Esophagus mucosa (tissue), 1 donor: ENCODE measurements around the gene MRPL58. TPM values are rescaled to one million over a fixed set of nuclear protein-coding genes. Genes with fewer than 3 reads are reported as not detected.
"Not testable (repeated sequence)": the region's sequence is repeated elsewhere in the genome, so short reads cannot be mapped to it uniquely, and the experiment has no call there.

Experiments
- ATAC-seq: fragments of 200-7000 bp; cut with Tn5 transposase; one replicate; pipeline ENCODE4 v1.9.1; 2020
- total RNA-seq: library from RNA; stranded (reverse); gene quantifications from one replicate; pipeline ENCODE4 v1.2.4, GENCODE V29; 2023
- donor health status: DM: yes; HTN: yes; CAD: no.

MRPL58 gene
- 47.8 TPM for total RNA-seq

DNA sequence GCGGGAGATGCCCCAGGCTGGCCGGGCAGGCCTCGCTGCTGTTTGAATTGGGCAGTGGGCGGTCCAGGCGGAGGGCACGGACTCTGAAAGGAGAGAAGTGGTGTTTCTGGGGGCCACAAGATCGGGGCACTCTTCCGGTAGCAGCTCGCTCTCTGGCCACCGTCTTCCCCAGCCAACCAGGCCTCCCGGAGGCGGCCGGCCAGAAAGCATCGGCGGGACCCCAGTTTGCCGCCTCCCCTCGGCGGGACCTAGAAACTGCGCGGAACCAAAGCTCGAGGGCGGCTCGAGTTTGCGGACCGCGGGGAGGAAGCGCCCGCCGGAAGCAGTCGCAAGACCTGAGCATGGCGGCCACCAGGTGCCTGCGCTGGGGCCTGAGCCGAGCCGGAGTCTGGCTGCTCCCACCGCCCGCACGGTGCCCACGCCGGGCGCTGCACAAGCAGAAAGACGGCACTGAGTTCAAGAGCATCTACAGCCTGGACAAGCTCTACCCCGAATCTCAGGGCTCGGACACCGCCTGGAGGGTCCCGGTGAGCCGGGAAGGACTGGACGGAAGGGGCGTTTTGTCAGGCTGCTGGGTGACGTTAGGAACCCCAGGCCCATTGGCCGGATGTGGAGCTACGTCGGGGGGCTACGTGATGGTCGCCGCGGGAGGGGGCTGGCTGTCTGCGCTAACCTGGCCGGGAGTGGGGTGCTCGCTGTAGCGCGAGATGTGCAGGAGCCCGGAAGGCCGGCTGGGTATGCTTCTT is at the start of gene MRPL58:
Gene MRPL58 (plus strand): TSS at position 325 of the 746 bp plus-strand sequence. CDS start 17 bp downstream, at position 342.
- ATAC-seq, result peak; percentile 86

DNA sequence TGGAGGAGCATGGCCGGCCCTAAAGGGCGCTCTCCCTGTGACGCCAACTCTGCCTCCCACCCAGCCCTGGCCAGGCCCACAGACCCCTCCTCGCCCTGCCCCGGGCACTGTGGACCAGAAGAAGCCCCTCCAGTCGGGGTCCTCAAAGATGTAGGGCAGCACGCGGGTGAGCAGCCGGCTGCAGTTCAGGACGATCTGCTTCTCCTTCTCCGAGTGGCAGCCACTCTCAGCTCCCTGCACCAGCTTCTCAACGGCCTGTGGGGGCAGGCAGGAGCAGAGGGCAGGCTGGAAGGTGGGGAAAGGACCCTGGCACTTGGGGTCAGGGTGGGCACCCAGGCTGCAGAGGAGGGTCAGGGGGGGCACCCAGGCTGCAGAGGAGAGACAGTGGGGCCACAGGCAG is 48.8 kb upstream of the MRPL58 start:
- ATAC-seq, result no peak

DNA sequence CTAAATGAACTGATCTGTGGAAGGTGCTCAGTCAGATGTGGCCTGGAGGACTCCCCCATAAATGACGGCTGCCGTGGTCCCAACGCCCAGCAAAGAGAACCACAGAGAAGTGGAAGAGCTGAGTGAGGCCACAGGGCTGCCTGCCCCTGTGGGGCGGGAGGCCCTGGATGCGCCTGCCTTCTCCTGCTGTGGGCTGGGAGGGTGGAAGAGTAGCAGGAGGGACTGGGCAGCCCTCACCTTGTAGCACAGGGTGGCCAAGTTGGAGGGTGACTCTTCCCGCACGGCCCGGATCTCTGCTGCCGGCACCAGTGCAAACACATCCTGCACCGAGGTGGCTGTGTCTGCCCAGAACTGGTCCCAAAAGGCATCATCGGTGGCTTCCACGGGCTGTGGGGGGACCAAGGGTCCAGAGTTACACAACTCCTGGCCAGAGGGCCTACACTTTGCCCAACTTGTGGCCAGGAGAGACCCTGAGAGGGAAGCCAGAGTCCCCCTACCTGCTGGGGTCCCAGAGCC is 48.2 kb upstream of the MRPL58 start:
- ATAC-seq, result no peak

DNA sequence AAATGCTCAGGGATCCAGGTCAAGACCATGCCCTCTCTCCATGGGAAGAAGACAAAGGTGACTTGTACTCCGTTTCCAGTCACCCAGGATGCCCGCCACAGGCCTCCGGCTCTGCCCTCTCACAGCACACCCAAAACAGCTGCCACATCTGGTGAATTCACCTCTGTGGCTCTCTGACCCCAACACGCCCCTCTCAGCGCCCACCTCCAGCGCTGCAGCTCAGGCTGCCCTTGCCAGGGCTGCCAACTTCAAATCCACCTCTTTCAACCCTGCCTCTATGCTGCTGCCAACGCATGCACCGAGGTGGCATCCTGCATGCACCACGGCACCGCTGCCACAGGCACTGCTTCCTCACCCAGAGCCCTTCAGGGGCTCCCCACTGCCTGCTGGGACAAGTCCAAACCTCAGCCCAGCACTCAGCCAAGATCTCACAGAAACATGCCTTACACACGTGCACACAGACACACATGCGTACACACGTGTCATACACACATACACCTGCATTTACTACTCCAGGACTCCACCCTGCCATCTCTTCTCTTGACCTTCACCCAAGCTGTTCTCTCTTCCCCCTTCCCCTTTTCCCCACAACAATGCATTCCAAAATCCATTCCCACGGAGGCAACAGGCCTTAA is 47.4 kb upstream of the MRPL58 start:
- ATAC-seq, result peak; percentile 6

DNA sequence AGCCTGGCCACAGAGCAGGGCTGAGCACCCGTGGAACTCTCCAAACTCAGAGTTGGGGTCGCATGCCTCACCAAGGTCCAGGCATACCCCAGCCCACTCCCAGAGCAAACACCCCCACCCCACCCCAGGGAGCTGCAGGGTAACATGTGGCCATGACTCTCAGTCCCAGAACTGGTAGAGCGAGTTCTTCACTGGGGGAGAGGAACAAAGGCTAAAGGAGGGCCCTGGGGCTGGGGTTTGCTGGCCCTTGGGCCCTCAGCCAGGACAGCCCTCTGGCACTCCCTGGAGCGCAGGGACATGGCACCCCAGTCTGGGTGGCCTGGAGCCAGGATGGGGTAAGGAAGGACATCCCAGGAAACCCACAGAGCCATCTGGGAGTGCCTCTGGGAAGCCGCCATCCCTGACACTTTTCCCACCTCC is 44.1 kb upstream of the MRPL58 start:
- ATAC-seq, result peak; percentile 56

DNA sequence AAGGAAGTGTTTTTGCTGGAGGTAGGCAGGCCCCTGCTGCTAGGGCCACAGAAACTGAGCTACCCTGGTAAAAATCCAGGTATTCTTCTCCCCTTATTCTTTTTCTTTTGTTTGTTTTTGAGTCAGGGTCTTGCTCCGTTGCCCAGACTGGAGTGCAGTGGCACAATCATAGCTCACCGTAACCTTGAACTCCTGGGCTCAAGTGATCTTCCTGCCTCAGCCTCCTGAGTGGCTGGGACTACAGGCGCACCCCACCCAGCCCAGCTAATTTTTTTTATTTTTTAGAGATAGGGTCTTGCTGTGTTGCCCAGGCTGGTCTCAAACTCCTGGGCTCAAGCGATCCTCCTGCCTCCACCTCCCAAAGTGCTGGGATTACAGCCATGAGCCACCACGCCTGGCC is 43.0 kb upstream of the MRPL58 start:
- ATAC-seq, result not testable (repeated sequence)

DNA sequence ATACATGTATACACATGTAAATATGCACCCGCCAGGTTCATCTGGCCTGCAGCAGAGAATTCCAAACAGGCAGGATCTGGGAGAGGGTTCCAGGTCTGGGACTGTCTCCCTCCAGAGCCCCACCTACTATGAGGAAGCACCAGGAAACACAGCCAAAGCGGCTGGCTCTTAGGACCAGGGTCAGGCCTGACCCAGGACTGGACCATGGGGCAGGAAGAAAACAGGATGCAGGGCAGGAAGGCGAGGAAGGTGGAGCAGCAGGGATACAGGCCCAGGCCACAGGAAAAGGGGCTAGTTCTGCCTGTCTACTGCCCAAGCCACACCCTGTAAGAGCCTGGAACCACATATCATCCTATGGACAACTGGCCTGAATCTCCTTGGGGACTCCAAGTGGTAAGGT is 42.1 kb upstream of the MRPL58 start:
- no peak for ATAC-seq

DNA sequence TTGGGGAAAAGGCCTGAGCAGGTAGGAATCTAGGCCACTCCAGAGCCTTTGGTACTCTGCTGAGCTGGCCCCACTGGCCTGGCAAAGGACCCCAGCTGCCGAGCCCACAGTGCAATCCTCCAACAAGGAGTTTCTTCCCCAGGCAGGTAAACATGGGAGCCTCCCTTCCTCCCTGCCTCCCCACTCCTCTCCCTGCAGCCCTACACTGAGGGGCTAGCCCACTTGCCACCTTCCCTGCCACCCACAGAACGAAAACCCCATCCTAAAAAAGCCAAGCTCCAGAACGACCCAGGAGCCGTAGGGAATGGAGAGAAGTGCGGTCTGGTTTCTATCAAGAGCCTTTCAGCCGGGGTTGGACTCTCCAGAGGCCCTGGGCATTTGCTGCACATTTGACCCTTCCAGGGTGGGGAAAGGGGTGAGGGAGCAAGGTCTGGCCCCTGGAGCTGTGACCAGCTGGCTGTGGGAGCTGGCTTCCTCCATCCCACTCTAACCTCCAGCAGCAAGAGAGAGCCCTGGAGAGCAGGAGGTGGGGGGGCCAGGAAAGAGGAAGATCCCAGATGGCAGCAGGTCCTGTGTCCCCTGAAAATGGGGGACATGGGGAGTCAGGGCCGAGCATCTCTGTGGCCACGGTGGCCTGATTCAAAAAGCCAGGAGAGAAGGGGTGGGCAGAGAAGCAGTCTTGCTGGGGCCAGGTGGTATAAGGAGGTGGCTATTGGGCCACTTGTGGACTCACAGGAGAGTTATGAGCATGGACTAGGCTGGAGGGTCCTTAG is 41.2 kb upstream of the MRPL58 start:
- no peak for ATAC-seq

DNA sequence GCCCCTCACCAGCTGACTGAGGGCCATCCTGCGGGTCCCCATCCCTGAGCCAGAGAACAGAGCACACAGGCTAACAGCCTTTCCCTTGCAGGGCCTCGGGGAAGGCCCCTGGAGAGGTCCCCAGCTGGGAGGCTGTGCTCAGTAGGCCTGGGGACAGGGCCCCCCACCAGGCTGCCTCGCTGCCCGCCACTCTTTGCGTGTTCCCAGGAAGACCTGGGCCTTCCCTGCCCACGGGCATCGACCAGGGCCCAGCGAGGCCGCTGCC is 40.7 kb upstream of the MRPL58 start:
- ATAC-seq, result peak; percentile 5

DNA sequence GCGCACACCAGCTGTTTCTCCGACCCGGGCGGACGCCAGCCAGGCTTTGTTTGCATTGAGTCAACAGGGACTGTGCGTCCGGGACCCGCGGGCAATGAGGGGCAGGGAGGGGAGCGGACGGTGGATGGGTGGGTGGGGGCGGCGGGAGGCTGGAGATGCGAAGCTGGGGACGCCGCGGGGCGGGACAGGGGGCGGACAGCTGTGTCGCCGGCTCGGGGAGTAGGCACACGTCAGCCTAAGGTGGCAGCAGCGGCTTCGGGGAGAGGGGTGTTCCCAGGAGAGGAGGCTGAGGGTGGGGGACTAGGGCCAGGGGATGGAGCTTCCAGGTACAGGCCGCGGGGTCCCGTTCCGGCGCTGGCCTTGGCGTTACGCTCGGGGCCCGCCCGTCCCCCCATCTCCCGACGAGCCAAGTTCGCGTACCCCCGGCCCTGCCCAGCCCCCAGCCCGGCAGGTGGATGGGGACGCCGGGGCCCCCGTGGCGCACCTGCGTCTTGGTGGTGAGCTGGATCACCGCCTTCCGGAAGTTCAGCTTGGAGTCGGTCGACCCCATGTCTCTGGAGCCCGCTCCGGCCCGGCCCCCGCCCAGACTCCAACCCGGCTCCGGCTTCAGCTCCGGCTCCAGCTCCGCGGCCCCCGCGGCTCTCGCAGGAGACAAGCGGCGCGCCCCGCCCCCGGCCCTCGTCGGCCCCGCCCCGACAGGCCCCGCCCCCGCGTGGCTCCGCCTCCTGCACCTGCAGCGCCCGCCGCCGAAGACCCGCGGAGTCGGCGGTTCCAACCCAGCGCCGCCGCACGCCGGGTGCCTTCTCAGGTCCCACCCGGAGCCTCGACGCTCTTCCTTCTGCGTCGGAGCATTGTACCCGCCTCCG is 40.1 kb upstream of the MRPL58 start, which contains the start of gene HID1:
Gene HID1 (minus strand): TSS at position 653 of the 866 bp plus-strand sequence. CDS start 103 bp downstream, at position 550.
- ATAC-seq, result peak; percentile 50

DNA sequence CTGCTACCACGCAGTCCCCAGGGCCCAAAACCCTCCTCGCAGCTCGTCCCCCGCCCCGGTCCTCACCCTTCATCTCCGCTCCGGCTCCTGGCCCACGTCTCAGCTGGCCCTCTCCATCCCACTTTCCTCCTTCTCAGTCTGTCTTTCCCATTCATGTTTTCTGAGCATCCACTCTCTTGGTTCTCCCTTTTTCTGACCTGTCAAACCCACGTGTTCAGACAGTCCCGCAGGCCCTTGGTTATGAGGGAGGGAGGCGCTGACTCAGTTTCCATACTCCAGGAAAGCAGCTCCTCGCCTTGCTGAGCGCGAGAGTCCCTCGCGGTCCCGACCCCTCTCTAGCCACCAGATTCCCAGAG is 39.5 kb upstream of the MRPL58 start:
- ATAC-seq, result no peak

DNA sequence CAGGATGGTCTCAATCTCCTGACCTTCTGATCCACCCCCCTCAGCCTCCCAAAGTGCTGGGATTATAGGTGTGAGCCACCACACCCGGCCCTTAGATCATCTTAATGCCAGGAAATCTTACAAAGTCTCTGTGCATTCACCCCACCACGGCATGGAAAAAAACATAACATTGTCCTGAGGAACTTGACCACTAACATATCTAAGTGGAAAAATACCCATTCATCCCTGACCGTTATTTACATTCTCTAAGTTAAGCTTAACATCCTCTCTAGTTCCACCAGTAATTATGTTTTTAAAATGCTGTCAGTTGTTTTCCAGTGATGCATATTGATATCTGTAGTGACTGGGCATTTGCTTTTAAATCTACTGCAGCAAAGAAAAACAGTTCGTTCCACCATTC is 36.5 kb upstream of the MRPL58 start:
- no peak for ATAC-seq

DNA sequence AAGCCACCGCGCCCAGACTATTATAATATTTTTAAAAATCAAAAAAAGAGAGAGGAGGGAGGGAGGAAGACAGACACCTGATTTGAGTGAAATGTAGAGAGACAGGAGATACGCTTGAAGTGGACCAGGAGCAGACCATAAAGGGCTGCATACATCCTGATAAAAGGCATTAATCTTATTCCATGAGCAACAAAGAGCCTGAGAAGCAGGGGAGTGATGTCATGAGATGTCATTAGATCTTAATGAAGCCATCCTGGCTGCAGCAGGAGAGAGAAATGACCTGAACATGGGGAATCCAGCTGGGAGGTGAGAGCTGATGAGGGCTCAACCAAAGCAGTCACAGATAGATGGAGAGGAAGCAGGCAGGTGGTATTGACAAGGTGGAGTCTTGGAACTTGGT is 34.7 kb upstream of the MRPL58 start:
- no peak for ATAC-seq

DNA sequence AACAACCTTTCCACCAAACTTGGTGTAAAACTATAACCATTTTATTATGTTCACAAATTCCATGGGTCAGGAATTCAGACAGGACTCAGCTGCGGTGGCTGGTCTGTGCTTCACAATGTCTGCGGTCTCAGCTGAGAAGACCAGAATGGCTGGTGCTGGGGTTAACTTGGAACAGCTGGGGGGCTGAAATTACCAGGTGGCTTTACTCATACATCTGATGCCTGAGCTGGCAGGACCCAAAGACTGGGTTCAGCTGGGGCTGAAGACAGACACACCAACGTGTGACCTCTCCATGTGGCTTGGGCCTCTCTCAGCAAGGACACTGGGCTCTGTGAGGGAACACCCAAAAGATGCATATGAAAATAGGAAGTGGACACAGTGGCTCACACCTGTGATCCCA is 34.2 kb upstream of the MRPL58 start:
- ATAC-seq, result no peak

DNA sequence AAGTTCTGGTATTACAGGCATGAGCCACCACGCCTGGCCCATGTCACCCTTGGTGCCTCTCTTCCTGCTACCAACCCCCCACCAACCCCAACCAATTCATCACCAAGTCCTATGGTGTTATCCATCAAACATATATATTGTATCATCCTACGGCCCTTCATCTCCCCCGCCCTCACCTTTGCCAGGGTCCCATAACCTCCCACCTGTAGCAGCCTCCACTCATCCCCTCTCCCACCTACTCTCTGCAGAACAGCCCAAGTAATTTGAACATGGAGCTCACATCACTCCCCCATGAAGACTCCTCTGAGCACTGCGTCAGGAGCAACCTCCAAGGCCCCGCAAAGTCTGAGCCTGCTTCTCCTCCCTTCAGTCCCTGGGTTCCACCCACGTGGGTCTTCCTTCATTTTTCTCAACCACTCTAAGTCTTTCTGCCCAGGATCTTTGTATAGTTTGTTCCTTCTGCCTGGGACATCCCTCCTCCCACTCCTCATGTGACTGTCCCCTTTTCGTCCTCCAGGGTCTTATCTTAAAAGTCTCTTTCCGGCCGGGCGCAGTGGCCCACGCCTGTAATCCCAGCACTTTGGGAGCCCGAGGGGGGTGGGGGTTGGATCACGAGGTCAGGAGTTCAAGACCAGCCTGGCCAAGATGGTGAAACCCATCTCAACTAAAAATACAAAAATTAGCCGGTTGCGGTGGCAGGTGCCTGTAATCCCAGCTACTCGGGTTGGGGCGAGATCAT is 32.9 kb upstream of the MRPL58 start:
- ATAC-seq, result no peak

DNA sequence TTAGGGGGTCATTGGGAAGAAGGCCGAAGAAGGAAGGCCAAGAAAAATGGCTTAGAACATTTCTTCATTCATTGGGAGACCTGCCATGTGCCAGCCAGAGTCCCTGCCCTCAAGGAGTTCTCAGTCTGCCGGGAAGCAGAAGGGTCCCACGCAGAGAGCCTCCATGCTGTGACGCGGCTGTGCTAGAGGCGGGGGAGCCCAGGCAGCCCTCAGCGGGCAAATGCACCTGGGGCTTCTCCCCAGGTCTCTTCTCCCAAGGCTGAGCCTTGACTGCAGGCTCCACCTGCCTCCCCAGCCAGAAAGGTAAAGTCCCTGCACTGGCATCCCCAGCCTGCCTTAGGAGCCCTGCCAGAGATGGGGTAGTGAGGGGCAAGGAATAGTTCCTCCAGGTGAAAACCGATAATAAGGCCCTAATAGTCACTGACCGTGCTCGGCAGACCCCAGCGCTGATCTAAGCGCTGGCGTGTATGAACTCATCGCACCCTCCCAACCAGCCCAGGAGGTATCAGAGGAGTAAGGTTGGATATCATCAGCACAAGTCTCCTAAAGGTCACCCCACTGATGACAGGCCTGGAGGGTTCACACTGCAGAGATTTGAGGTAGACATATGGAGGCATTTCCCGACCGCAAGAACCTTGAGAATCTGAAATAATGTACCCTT is 31.0 kb upstream of the MRPL58 start:
- peak; percentile 27 for ATAC-seq

DNA sequence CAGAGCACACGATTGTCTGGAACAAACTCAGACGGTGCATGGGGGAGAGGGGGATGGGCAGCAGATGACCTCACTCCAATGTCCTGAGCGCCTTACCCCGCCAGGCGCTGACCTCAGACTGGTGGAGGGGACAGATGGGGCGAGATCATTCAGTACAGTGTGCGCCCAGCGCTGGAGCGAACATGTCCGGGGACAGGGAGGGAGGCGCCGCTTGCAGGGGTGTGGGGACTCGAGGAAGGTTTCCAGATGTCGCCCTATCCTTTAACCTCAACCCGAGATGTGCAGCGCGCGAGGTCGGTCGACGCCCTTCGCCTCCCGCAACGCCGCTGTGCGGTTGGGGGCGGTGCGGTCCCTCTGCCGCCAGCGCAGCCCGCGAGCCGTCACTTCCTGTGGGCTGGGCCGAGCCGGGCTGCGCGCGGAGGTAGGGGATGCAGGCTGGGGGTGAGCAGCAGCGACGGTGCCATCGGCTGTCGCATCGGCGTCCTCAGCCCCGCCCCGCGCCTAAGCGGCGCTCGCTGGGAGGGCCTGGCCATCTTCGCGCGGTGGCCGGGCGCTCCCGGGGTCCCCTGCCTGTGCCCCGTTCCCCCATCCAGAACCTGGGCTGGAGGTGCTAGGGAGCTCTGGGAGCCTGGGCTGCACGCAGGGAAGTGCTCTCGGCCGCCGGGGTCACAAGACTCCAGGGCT is 30.3 kb upstream of the MRPL58 start:
- ATAC-seq, result peak; percentile 74

DNA sequence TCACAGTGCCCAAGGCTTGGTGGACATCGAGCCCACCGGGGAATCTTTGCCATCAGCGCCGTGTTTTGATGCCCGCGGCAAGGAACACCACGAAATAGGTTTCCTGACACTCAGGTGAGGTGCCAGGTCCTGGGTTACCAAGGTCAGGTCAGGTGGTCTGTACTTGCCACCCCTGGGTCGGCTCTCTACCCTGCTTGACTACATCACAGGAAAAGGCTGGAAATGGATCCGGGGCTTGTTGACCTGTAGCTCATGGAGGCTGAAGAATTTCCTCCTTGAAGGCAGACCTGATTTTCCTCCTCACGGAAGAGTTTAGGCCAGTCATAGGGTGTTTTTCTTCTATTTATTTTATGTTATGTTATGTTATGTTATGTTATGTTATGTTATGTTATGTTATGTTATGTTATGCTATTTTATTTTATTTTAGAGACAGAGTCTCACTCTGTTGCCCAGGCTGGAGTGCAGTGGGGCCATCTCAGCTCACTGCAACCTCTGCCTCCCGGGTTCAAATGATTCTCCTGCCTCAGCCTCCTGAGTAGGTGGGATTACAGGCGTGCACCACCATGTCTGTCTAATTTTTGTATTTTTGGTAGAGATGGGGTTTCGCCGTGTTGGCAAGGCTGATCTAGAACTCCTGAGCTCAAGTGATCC is 29.7 kb upstream of the MRPL58 start:
- not testable (repeated sequence) for ATAC-seq

DNA sequence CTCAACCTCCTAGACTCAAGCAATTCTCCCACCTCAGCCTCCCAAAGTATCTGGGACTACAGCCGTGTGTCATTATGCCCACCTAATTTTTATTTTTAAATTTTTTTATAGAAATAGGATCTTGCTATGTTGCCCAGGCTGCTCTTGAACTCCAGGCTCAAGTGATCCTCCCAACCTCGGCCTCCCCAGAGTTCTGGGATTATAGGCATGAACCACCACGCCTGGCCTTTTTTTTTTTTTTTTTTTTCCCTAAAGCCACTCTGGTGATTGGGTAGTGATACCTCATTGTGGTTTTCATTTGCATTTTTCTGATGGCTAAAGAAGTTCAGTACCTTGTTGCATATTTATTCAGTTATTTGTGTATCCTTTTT is 26.3 kb upstream of the MRPL58 start:
- ATAC-seq, result no peak

DNA sequence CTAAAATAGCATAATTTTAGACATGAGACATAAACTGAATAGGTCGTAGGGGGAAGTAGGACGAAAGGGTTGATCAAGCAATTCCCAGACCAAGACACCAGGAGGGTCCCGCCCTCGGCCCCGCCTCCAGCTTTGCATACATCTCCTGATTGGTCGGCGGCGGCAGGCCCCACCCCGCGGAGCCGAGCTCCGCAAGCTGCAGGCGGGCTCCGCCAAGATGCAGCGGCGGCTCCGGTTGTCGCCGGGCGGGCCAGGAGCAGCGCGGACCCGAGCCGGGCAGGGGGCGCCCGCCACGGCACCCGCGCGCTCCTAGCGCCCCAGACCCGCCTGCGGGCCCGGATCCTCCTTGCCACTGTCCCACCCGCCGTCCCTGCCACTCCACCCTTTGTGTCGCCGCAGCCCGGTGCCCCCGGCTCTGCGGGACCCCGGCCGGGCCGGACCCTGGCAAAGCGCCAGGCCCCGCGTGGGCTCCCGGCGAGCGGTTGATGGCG is 25.0 kb upstream of the MRPL58 start, which contains the start of gene CDR2L:
Gene CDR2L (plus strand): TSS at position 215 of the 491 bp plus-strand sequence. CDS start 412 bp downstream, outside the sequence.
- ATAC-seq, result peak; percentile 89
